Cardiac septum (tissue), 1 donor: ENCODE data around the gene MPRIP. TPM values are rescaled to one million over a fixed set of nuclear protein-coding genes. Genes with fewer than 3 reads are reported as not detected.

Experiments used
- DNase-seq: peaks from one replicate; pipeline ENCODE4 v3.0.0-alpha.2; 2020; ENCODE audit warnings: low spot score
- intact Hi-C: fragments of 100-400 bp; cut with DNase I; formaldehyde crosslinking; loops from one replicate; pipeline ENCODE4 v1.14.0; 2022
- total RNA-seq: library from RNA; stranded (reverse); fragmentation: NEBNext Ultra II Directional; extraction: Animal tissue kit (Norgen Biotek cat#: 25700); gene quantifications from one replicate; pipeline ENCODE4 v1.2.1, GENCODE V29; 2021
- donor health status: DM: no; HTN: no; CAD: no.

Gene MPRIP
- total RNA-seq, 1 donor from 2014 or later, result 554 TPM

- no peak for DNase-seq
- intact Hi-C loops, result no loop called here
Observed at GRCh38 chr17:17027442-17028058, 14.7 kb upstream of the MPRIP start.

GRCh38 chr17:17028059-17028877 is 14.0 kb upstream of the MPRIP start:
- no peak for DNase-seq
- intact Hi-C loops, result no loop called here

GRCh38 chr17:17028878-17029535 is 13.2 kb upstream of the MPRIP start:
- intact Hi-C loops, result no loop called here
- peak; percentile 70 for DNase-seq

GRCh38 chr17:17029938-17030337 is 12.3 kb upstream of the MPRIP start:
- DNase-seq, result peak; percentile 6
- intact Hi-C loops, result no loop called here

- DNase-seq, result peak; percentile 53
- intact Hi-C loops, result no loop called here
Observed at GRCh38 chr17:17030515-17031211, 11.6 kb upstream of the MPRIP start.

- intact Hi-C loops, result no loop called here
Observed at GRCh38 chr17:17032131-17032692, 10.0 kb upstream of the MPRIP start.

GRCh38 chr17:17033466-17033865 is 8.8 kb upstream of the MPRIP start:
- DNase-seq, result peak; percentile 9
- intact Hi-C loops, result no loop called here

More at GRCh38 chr17:17032131-17032692, 10.0 kb upstream of the MPRIP start:
- DNase-seq, result peak; percentile 83

- intact Hi-C loops, result no loop called here
- no peak for DNase-seq
Observed at GRCh38 chr17:17034026-17034425, 8.2 kb upstream of the MPRIP start.

GRCh38 chr17:17034496-17035075 is 7.7 kb upstream of the MPRIP start:
- DNase-seq, result no peak
- intact Hi-C loops, result no loop called here

- intact Hi-C loops, result no loop called here
- DNase-seq, result peak; percentile 41
Observed at GRCh38 chr17:17035490-17035889, 6.8 kb upstream of the MPRIP start.

GRCh38 chr17:17035920-17036523 is 6.2 kb upstream of the MPRIP start:
- DNase-seq, result peak; percentile 17
- intact Hi-C loops, result no loop called here

- intact Hi-C loops, result no loop called here
- DNase-seq, result peak; percentile 74
Observed at GRCh38 chr17:17036524-17036998, 5.7 kb upstream of the MPRIP start.

- intact Hi-C loops, result loop anchor here (5.0 kb wide), 1 partner anchor 77 kb away; no protein-coding TSS in a partner anchor
- DNase-seq, result no peak
Observed at GRCh38 chr17:17039911-17040310, 2.3 kb upstream of the MPRIP start.

- DNase-seq, result peak; percentile 76
- intact Hi-C loops, result loop anchor here (1.0 to 5.0 kb wide), 2 partner anchors 20 to 76 kb away; no protein-coding TSS in a partner anchor
Observed at GRCh38 chr17:17041018-17041521, 1.2 kb upstream of the MPRIP start.

- intact Hi-C loops, result loop anchor here (1.0 to 5.0 kb wide), 2 partner anchors 20 to 76 kb away; no protein-coding TSS in a partner anchor
- peak; percentile 99 for DNase-seq
Observed at GRCh38 chr17:17041571-17042383, 480 bp upstream of the MPRIP start.

- intact Hi-C loops, result loop anchor here (5.0 kb wide), 1 partner anchor 74 kb away; no protein-coding TSS in a partner anchor
- peak; percentile 75 for DNase-seq
Observed at GRCh38 chr17:17042851-17043460, 699 bp downstream of the MPRIP start.
